ENCODE results near the gene ADAMTSL3.
A peak's percentile ranks its signal among the peaks of the same experiment; 100 is the strongest.

ADAMTSL3 gene

GRCh38 chr15:83837945-83838571 lies 184.1 kb downstream of the ADAMTSL3 start:
- peak; percentile 69 for TF ChIP-seq CTCF (IDR thresholded peaks at IDR 0.05; ENCODE audit: low read depth, low read length, missing control alignments)
- DNase-seq (ENCODE audit: low read depth), result no peak
- H3K4me3 ChIP-seq (ENCODE audit: low read depth, low read length), result no peak overlapping the region

- DNase-seq (ENCODE audit: low read depth), result no peak
- H3K4me3 ChIP-seq (ENCODE audit: low read depth, low read length), result no peak overlapping the region
- TF ChIP-seq CTCF (IDR thresholded peaks at IDR 0.05; ENCODE audit: low read depth, low read length, missing control alignments), result no peak
Observed at GRCh38 chr15:83838763-83839162, 184.8 kb downstream of the ADAMTSL3 start.

GRCh38 chr15:83842281-83842680 lies 188.4 kb downstream of the ADAMTSL3 start:
- TF ChIP-seq CTCF (IDR thresholded peaks at IDR 0.05; ENCODE audit: low read depth, low read length, missing control alignments), result no peak
- H3K4me3 ChIP-seq (ENCODE audit: low read depth, low read length), result no peak overlapping the region
- DNase-seq (ENCODE audit: low read depth), result no peak

DNA sequence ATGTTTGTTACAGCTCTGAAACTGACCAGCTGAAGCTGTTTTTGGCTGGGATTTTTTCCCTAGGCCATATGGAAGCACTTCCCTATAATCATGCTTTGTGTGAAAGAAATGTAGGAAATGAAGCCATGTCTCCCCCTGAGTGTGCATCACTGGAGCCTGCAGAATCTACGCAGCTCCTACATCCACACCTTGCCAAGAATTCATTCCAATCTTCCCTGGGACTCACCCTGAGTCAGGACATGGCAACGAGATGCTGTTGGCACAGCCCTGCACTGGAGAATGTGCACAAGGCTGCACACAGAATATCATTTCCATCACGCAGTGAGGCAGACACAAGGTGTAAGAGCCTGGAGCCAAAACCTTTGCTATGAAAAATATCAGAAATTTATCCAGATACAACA lies 189.5 kb downstream of the ADAMTSL3 start:
- DNase-seq (ENCODE audit: low read depth), result no peak
- no peak for TF ChIP-seq CTCF (IDR thresholded peaks at IDR 0.05; ENCODE audit: low read depth, low read length, missing control alignments)
- no peak overlapping the region for H3K4me3 ChIP-seq (ENCODE audit: low read depth, low read length)

DNA sequence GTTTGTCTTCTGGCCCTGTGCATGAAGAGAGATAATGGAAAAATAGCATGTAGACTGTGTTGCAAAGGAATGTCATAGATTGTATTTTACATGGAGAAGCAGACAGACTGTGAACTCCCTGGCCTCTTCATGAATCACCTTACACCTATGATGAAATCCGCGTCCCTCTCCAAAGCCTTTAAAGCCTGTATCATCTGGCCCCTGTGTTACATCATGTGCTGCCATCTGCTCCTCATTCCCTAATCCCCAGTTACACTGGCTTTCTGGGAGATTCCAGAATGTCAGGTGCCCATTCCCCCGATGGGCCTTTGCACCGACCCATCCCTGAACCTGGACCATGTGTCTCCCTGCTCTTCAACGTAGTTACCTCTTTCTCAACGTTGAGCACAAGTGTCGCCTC lies 190.8 kb downstream of the ADAMTSL3 start:
- no peak for TF ChIP-seq CTCF (IDR thresholded peaks at IDR 0.05; ENCODE audit: low read depth, low read length, missing control alignments)
- H3K4me3 ChIP-seq (ENCODE audit: low read depth, low read length), result no peak overlapping the region
- no peak for DNase-seq (ENCODE audit: low read depth)

- TF ChIP-seq CTCF (IDR thresholded peaks at IDR 0.05; ENCODE audit: low read depth, low read length, missing control alignments), result no peak
- H3K4me3 ChIP-seq (ENCODE audit: low read depth, low read length), result no peak overlapping the region
- no peak for DNase-seq (ENCODE audit: low read depth)
Observed at GRCh38 chr15:83845230-83845629, 191.3 kb downstream of the ADAMTSL3 start.

GRCh38 chr15:83846847-83847246 lies 192.9 kb downstream of the ADAMTSL3 start:
- DNase-seq (ENCODE audit: low read depth), result no peak
- no peak for TF ChIP-seq CTCF (IDR thresholded peaks at IDR 0.05; ENCODE audit: low read depth, low read length, missing control alignments)
- no peak overlapping the region for H3K4me3 ChIP-seq (ENCODE audit: low read depth, low read length)

All from GM12864 (cell line).